Measurements from ENCODE around the gene MIPOL1. TPM values are rescaled to one million over a fixed set of nuclear protein-coding genes. Genes with fewer than 3 reads are reported as not detected.

Gene MIPOL1
- total and polyA plus RNA-seq, 2 experiments from 2014 or later = 16.6 to 24.8 TPM

DNA sequence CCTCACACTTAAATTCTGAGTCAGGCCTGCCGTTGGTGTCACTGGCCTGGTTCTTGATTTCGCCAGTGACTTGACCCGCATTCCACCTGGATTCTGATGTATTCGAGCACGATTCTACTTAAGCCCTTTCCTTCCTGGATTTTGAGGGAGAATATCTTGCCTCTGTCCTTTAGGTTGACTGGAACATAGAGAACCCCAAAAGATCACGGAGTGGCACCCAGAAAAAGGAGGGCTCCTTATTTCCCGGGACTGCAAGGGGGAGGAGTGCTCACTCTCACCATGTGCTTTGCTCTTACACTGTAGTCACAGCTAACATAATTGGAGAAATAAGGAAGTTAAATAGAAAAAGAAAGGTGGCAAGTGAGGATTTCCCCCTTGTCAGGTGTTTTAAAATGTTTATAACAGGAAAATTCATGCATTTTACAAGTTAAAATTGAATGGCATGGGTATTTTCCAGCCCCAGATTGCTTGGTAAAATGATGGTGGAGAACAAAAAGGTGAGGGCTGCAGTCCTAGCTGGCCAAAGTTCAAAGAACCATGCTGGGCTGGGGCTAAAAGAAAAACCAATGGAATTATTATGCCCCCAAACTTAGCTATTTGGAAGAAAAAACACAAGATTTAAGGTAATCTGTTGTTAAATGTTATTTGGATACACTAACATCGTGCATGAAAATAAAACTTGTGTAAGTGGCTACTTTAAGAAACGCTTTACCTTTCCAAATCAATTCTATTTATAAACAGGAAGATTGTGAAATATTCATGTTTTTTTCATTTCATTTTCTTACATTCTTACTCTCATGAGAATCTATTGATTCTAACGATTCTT lies 388.4 kb downstream of the MIPOL1 start:
- H3K36me3 Mint-ChIP-seq (ENCODE audit: low read depth) = no peaks in the 10 kb centered on the region
- Histone ChIP-seq H3K27ac (ENCODE audit: low read depth) (no peak overlapping the region), H3K36me3 (ENCODE audit: insufficient read depth) (no peaks in the 10 kb centered on the region), H4K20me1 (replicated peaks; ENCODE audit: insufficient read depth) (peaks cover 25% of the 10 kb centered on the region), H3K4me2 (peak overlapping the region; percentile 93), H3K9me2 (ENCODE audit: insufficient read depth) (no peaks in the 10 kb centered on the region), H3K4me1 (ENCODE audit: insufficient read depth) (peaks cover 73% of the 10 kb centered on the region), H3K27me3 (ENCODE audit: insufficient read depth) (peaks cover 100% of the 10 kb centered on the region), H3K4me3 (peak overlapping the region; percentile 75; the same call in 1 of the 2 replicates), H3K79me2 (replicated peaks; ENCODE audit: insufficient read depth) (no peaks in the 10 kb centered on the region), H2AFZ (no peak overlapping the region), H3F3A (replicated peaks; ENCODE audit: low read depth) (peaks cover 6% of the 10 kb centered on the region)
- no peak overlapping the region for H3K27ac Mint-ChIP-seq
- TF ChIP-seq EZH2 (IDR thresholded peaks at IDR 0.05; ENCODE audit: low read depth, unreplicated experiment) (peak; percentile 73), ZNF114 (CRISPR knock-in tag; IDR thresholded peaks at IDR 0.05) (no peak), STAT1 (IDR thresholded peaks at IDR 0.05; ENCODE audit: unreplicated experiment) (no peak)
- no peaks in the 10 kb centered on the region; the same call in 2 of the 3 replicates for H3K9me3 Mint-ChIP-seq
- H3K4me3 Mint-ChIP-seq = peak overlapping the region; percentile 10; the same call in 2 of the 3 replicates
- no peak for ATAC-seq
- peak; percentile 52 for DNase-seq (ENCODE audit: low spot score)
- peaks cover 50% of the 10 kb centered on the region for H3K4me1 Mint-ChIP-seq
- H3K27me3 Mint-ChIP-seq (ENCODE audit: insufficient read depth, low read depth, poor library complexity) = peaks cover 97% of the 10 kb centered on the region

- Mint-ChIP-seq H3K27ac (no peak overlapping the region), H3K36me3 (ENCODE audit: low read depth) (no peaks in the 10 kb centered on the region), H3K9me3 (no peaks in the 10 kb centered on the region; the same call in 2 of the 3 replicates), H3K4me1 (peaks cover 53% of the 10 kb centered on the region), H3K27me3 (ENCODE audit: insufficient read depth, low read depth, poor library complexity) (peaks cover 96% of the 10 kb centered on the region), H3K4me3 (peak overlapping the region; percentile 73; the same call in 2 of the 3 replicates)
- DNase-seq (ENCODE audit: low spot score) = no peak
- peaks cover 100% of the 10 kb centered on the region for H3K27me3 ChIP-seq (ENCODE audit: insufficient read depth)
- no peak overlapping the region for H3K27ac ChIP-seq (ENCODE audit: low read depth)
- peaks cover 6% of the 10 kb centered on the region for H3F3A ChIP-seq (replicated peaks; ENCODE audit: low read depth)
- H2AFZ ChIP-seq = no peak overlapping the region
- peaks cover 25% of the 10 kb centered on the region for H4K20me1 ChIP-seq (replicated peaks; ENCODE audit: insufficient read depth)
- H3K36me3 ChIP-seq (ENCODE audit: insufficient read depth) = no peaks in the 10 kb centered on the region
- no peak for TF ChIP-seq NANOG (IDR thresholded peaks at IDR 0.05; ENCODE audit: borderline replicate concordance)
- TF ChIP-seq EZH2 (IDR thresholded peaks at IDR 0.05; ENCODE audit: low read depth, unreplicated experiment) = peak; percentile 61
- no peak for TF ChIP-seq CREB1 (CRISPR knock-in tag; IDR thresholded peaks at IDR 0.05; ENCODE audit: low read depth)
- peaks cover 73% of the 10 kb centered on the region for H3K4me1 ChIP-seq (ENCODE audit: insufficient read depth)
- ATAC-seq = no peak
- H3K4me2 ChIP-seq = peak overlapping the region; percentile 93
- peak overlapping the region; percentile 75; the same call in 1 of the 2 replicates for H3K4me3 ChIP-seq
- H3K9me2 ChIP-seq (ENCODE audit: insufficient read depth) = no peaks in the 10 kb centered on the region
- no peaks in the 10 kb centered on the region for H3K79me2 ChIP-seq (replicated peaks; ENCODE audit: insufficient read depth)
These were observed 389.0 kb downstream of the MIPOL1 start for GRCh38 chr14:37586797-37587130.

DNA sequence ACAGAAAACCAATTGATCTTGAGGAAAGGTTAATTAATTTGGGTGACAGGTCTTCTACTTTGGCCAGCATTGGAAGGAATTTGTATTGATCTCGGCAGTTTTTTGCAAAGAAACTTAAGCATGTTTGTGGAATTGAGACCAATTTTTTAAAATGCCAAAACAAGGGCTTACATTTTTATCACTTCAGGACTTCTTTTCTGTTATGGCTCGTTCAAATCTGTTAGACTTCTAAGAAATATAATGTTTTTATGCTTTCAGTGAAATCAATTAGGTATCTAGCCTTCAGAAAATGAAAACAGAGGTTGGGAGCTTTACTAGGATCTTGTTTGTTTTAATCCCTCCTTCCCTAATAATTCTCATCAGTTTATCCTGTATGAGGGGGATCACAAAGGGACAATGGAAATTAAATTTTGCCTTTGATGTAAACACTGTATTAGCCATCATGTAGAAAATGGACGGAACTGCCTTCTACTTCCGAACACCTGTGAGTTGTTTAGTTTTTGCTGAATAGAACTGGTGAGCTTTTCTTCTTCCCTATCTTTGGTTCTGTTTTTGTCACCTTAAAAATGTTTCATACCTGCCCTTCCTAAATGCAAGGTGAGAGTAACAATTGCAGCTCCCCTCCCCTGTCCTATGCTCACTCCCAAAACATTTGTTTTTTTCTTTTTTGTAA lies 389.5 kb downstream of the MIPOL1 start:
- Mint-ChIP-seq H3K4me1 (peaks cover 55% of the 10 kb centered on the region), H3K27me3 (ENCODE audit: insufficient read depth, low read depth, poor library complexity) (peaks cover 97% of the 10 kb centered on the region), H3K9me3 (no peaks in the 10 kb centered on the region; the same call in 2 of the 3 replicates), H3K4me3 (peak overlapping the region; percentile 73), H3K27ac (no peak overlapping the region), H3K36me3 (ENCODE audit: low read depth) (no peaks in the 10 kb centered on the region)
- Histone ChIP-seq H3K4me3 (peak overlapping the region; percentile 75), H3K27me3 (ENCODE audit: insufficient read depth) (peaks cover 100% of the 10 kb centered on the region), H2AFZ (peak overlapping the region; percentile 73; the same call in 1 of the 2 replicates), H3K4me2 (peak overlapping the region; percentile 93), H3K9me2 (ENCODE audit: insufficient read depth) (no peaks in the 10 kb centered on the region), H3K4me1 (ENCODE audit: insufficient read depth) (peaks cover 71% of the 10 kb centered on the region), H3K36me3 (ENCODE audit: insufficient read depth) (no peaks in the 10 kb centered on the region), H3F3A (replicated peaks; ENCODE audit: low read depth) (peaks cover 6% of the 10 kb centered on the region), H4K20me1 (replicated peaks; ENCODE audit: insufficient read depth) (peaks cover 25% of the 10 kb centered on the region), H3K27ac (ENCODE audit: low read depth) (no peak overlapping the region), H3K79me2 (replicated peaks; ENCODE audit: insufficient read depth) (no peaks in the 10 kb centered on the region)
- ATAC-seq (no peak), DNase-seq (ENCODE audit: low spot score) (no peak)
- TF ChIP-seq STAT1 (IDR thresholded peaks at IDR 0.05; ENCODE audit: unreplicated experiment) (no peak), EZH2 (IDR thresholded peaks at IDR 0.05; ENCODE audit: low read depth, unreplicated experiment) (peak; percentile 44), JUNB (IDR thresholded peaks at IDR 0.05; ENCODE audit: unreplicated experiment) (no peak), EZH2phosphoT487 (IDR thresholded peaks at IDR 0.05; ENCODE audit: unreplicated experiment) (no peak), CTCF (conservative IDR thresholded peaks at IDR 0.05; ENCODE audit: low read depth in 2 of 2) (no peak)

Data from GM23338 (cell line).